Mucosa of rectum (tissue), 2 donors: ENCODE results near the gene FBXO31.
"Not testable (repeated sequence)": the region's sequence is repeated elsewhere in the genome, so short reads cannot be mapped to it uniquely, and the experiment has no call there.

Experiments used
- H3K27ac ChIP-seq, 2 donors: one replicate each; pipeline ENCODE4 v1.7.0; 2013; ENCODE audit warnings: inconsistent platforms in 2 of 2, low read depth in 2 of 2, low read length in 2 of 2
- H3K27me3 ChIP-seq, 2 donors: one replicate each; pipeline ENCODE4 v1.7.0; 2013; ENCODE audit warnings: low read length in 2 of 2; ENCODE audit not compliant: control insufficient read depth in 2 of 2, insufficient read depth in 2 of 2
- H3K36me3 ChIP-seq, 2 donors: one replicate each; pipeline ENCODE4 v1.7.0; 2013; ENCODE audit warnings: low read length in 2 of 2; ENCODE audit not compliant: control insufficient read depth in 2 of 2, insufficient read depth in 2 of 2
- H3K4me1 ChIP-seq, 2 donors: one replicate each; pipeline ENCODE4 v1.7.0; 2013; ENCODE audit warnings: low read length in 2 of 2, mild to moderate bottlenecking in 1 of 2; ENCODE audit not compliant: control insufficient read depth in 2 of 2, insufficient read depth in 2 of 2
- H3K4me3 ChIP-seq, 2 donors: one replicate each; pipeline ENCODE4 v1.7.0; 2013; ENCODE audit warnings: low read length in 2 of 2
- H3K9ac ChIP-seq, 2 donors: one replicate each; pipeline ENCODE4 v1.7.0; 2013; ENCODE audit warnings: low read length in 2 of 2, low read depth in 1 of 2, mild to moderate bottlenecking in 1 of 2
- H3K9me3 ChIP-seq, 2 donors: one replicate each; pipeline ENCODE4 v1.7.0; 2013; ENCODE audit warnings: low read length in 2 of 2; ENCODE audit not compliant: control insufficient read depth in 2 of 2
- donor health status: healthy.
- donor health status: Normal muscosa, but diverticular disease.

The FBXO31 gene

GRCh38 chr16:87393680-87394055 lies 10.1 kb upstream of the FBXO31 start:
- Histone ChIP-seq H3K27ac (peak overlapping the region; percentile 98 to 99), H3K4me3 (peak overlapping the region; percentile 61 to 93), H3K9me3 (no peaks in the 10 kb centered on the region), H3K36me3 (peaks cover 2 to 4% of the 10 kb centered on the region in 2 donors), H3K9ac (peak overlapping the region; percentile 89 to 96), H3K27me3 (no peaks in the 10 kb centered on the region), H3K4me1 (peaks cover 23 to 26% of the 10 kb centered on the region in 2 donors)

- Histone ChIP-seq H3K4me3 (peak overlapping the region; percentile 61 to 93), H3K27ac (peak overlapping the region; percentile 98 to 99), H3K9me3 (no peaks in the 10 kb centered on the region), H3K36me3 (no peaks in the 10 kb centered on the region), H3K9ac (peak overlapping the region; percentile 89 to 96), H3K27me3 (no peaks in the 10 kb centered on the region), H3K4me1 (peaks cover 27 to 28% of the 10 kb centered on the region in 2 donors)
These were observed 9.5 kb upstream of the FBXO31 start for GRCh38 chr16:87392821-87393679.

- no peaks in the 10 kb centered on the region for H3K36me3 ChIP-seq
- H3K27me3 ChIP-seq: no peaks in the 10 kb centered on the region
- peaks cover 36% of the 10 kb centered on the region in 2 donors for H3K4me1 ChIP-seq
- H3K4me3 ChIP-seq: peak within 1 kb of the TSS; percentile 79 to 93
- peak within 1 kb of the TSS; percentile 89 to 99 for H3K9ac ChIP-seq
- peak within 1 kb of the TSS; percentile 98 to 99 for H3K27ac ChIP-seq
- H3K9me3 ChIP-seq: no peaks in the 10 kb centered on the region
These were observed 8.6 kb upstream of the FBXO31 start, which contains the start of gene MAP1LC3B for GRCh38 chr16:87391950-87392820. TSS of gene MAP1LC3B (plus strand) at chr16:87392336. CDS start at chr16:87392428, 92 bp downstream.

- Histone ChIP-seq H3K27me3 (no peaks in the 10 kb centered on the region), H3K36me3 (no peaks in the 10 kb centered on the region), H3K4me3 (peak overlapping the region; percentile 72 to 79), H3K9me3 (no peaks in the 10 kb centered on the region), H3K4me1 (peaks cover 38 to 43% of the 10 kb centered on the region in 2 donors), H3K9ac (peak overlapping the region; percentile 87 to 99), H3K27ac (peak overlapping the region; percentile 98 to 99)
These were observed 7.9 kb upstream of the FBXO31 start for GRCh38 chr16:87391324-87391949.

GRCh38 chr16:87390641-87391323 lies 7.2 kb upstream of the FBXO31 start:
- Histone ChIP-seq H3K27ac (peak overlapping the region; percentile 98 to 99), H3K27me3 (no peaks in the 10 kb centered on the region), H3K4me3 (peak overlapping the region; percentile 72 to 79), H3K9ac (peak overlapping the region; percentile 87 to 99), H3K9me3 (no peaks in the 10 kb centered on the region), H3K4me1 (peaks cover 38 to 43% of the 10 kb centered on the region in 2 donors), H3K36me3 (no peaks in the 10 kb centered on the region)

GRCh38 chr16:87389914-87390313 lies 6.3 kb upstream of the FBXO31 start:
- H3K9me3 ChIP-seq, H3K36me3 ChIP-seq, H3K27ac ChIP-seq, H3K4me3 ChIP-seq, H3K9ac ChIP-seq, H3K27me3 ChIP-seq: not testable (repeated sequence)
- peaks cover 38 to 43% of the 10 kb centered on the region in 2 donors for H3K4me1 ChIP-seq

- Histone ChIP-seq H3K4me3 (no peak overlapping the region), H3K9ac (peak overlapping the region in 1 of 2 donors; percentile 8), H3K27me3 (no peaks in the 10 kb centered on the region), H3K36me3 (no peaks in the 10 kb centered on the region), H3K9me3 (no peaks in the 10 kb centered on the region), H3K4me1 (peaks cover 37 to 41% of the 10 kb centered on the region in 2 donors), H3K27ac (peak overlapping the region; percentile 0 to 99)
These were observed 5.7 kb upstream of the FBXO31 start for GRCh38 chr16:87389245-87389644.

GRCh38 chr16:87388818-87389134 lies 5.2 kb upstream of the FBXO31 start:
- Histone ChIP-seq H3K4me1 (peaks cover 32 to 40% of the 10 kb centered on the region in 2 donors), H3K4me3 (peak overlapping the region; percentile 1 to 71), H3K27ac (peak overlapping the region; percentile 98 to 99), H3K9ac (peak overlapping the region; percentile 65 to 66), H3K27me3 (no peaks in the 10 kb centered on the region), H3K9me3 (no peaks in the 10 kb centered on the region), H3K36me3 (no peaks in the 10 kb centered on the region)

- H3K9ac ChIP-seq: peak overlapping the region; percentile 65 to 74
- H3K27me3 ChIP-seq: no peaks in the 10 kb centered on the region
- H3K4me1 ChIP-seq: peaks cover 26 to 34% of the 10 kb centered on the region in 2 donors
- H3K4me3 ChIP-seq: peak overlapping the region; percentile 58 to 71
- H3K27ac ChIP-seq: peak overlapping the region; percentile 98 to 99
- no peaks in the 10 kb centered on the region for H3K9me3 ChIP-seq
- H3K36me3 ChIP-seq: no peaks in the 10 kb centered on the region
These were observed 4.6 kb upstream of the FBXO31 start for GRCh38 chr16:87387942-87388817.
